AG04449 (cell line): ENCODE data around the gene IRAK1.

Experiments
- CTCF ChIA-PET: fragments of 350-600 bp; formaldehyde crosslinking; extraction: SDS; loops from one replicate; lab custom pipeline; 2021; ENCODE audit warnings: antibody characterized with exemption; lab: Yijun Ruan, JAX
- POLR2A ChIA-PET: fragments of 400-600, 350-600 bp; formaldehyde crosslinking; extraction: SDS; loops from one replicate; lab custom pipeline; 2020; ENCODE audit warnings: antibody characterized with exemption, inconsistent platforms; lab: Yijun Ruan, JAX
- DNase-seq: peaks from one replicate; pipeline ENCODE4 v3.0.0-alpha.2; 2010; ENCODE audit warnings: low read depth, low spot score
- H3K4me3 ChIP-seq: 2 replicates; pipeline ENCODE4 v1.5.1; 2011; ENCODE audit warnings: low read depth, mild to moderate bottlenecking, control low read depth, low read length
- TF ChIP-seq, protein P1 (sequence below): IDR thresholded peaks from one replicate; pipeline ENCODE4 v1.5.1; 2011; ENCODE audit warnings: mild to moderate bottlenecking, moderate library complexity, low read length, control low read depth, inconsistent platforms; ENCODE audit not compliant: insufficient read depth; ENCODE audit errors: missing control alignments

The IRAK1 gene

DNA sequence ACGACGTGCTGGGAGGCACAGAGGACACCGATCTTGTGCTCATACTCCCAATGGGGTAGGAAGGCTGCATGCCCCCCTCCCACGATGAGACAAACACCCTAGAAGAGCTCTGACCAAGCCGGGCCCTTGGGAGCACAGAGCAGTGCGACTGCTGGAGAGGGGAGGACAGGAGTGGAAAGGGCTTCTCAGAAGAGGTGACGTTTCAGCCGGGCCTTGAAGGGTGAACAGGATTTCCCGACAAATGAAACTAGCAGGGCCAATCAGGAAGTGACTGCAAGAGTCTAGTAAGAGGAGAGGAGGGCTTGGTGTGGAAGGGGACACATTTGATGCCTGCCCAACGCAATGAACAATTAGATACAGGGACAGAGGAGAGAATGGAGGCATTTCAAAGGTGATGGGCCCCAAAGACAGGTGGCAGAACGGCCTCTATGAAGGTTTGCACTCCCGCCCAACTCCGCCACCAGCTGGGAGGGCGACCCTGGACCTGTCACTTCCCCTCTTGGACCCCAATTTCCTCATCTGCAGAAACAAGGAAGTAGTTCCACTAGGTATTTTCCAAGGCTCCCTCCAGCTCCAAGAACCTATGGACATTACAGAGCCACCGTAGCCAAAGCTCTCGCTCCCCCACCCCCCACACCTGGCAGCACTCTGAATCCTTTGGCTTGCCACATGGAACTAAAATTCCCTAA is 52.0 kb downstream of the IRAK1 start:
- POLR2A ChIA-PET: interaction anchor here (0.8 to 0.9 kb wide), 2 partner anchors 21 to 404 kb away, joined by 3 read pairs; no protein-coding TSS in a partner anchor
- DNase-seq: no peak
- TF ChIP-seq, protein P1, sequence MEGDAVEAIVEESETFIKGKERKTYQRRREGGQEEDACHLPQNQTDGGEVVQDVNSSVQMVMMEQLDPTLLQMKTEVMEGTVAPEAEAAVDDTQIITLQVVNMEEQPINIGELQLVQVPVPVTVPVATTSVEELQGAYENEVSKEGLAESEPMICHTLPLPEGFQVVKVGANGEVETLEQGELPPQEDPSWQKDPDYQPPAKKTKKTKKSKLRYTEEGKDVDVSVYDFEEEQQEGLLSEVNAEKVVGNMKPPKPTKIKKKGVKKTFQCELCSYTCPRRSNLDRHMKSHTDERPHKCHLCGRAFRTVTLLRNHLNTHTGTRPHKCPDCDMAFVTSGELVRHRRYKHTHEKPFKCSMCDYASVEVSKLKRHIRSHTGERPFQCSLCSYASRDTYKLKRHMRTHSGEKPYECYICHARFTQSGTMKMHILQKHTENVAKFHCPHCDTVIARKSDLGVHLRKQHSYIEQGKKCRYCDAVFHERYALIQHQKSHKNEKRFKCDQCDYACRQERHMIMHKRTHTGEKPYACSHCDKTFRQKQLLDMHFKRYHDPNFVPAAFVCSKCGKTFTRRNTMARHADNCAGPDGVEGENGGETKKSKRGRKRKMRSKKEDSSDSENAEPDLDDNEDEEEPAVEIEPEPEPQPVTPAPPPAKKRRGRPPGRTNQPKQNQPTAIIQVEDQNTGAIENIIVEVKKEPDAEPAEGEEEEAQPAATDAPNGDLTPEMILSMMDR: no peak
- H3K4me3 ChIP-seq: peak overlapping the region; percentile 3; the same call in 1 of the 2 replicates
- CTCF ChIA-PET: interaction anchor here (0.8 to 9.0 kb wide), 5 partner anchors 17 to 212 kb away, joined by 3 to 99 read pairs (median 7); partner anchors contain the start of gene PLXNB3

DNA sequence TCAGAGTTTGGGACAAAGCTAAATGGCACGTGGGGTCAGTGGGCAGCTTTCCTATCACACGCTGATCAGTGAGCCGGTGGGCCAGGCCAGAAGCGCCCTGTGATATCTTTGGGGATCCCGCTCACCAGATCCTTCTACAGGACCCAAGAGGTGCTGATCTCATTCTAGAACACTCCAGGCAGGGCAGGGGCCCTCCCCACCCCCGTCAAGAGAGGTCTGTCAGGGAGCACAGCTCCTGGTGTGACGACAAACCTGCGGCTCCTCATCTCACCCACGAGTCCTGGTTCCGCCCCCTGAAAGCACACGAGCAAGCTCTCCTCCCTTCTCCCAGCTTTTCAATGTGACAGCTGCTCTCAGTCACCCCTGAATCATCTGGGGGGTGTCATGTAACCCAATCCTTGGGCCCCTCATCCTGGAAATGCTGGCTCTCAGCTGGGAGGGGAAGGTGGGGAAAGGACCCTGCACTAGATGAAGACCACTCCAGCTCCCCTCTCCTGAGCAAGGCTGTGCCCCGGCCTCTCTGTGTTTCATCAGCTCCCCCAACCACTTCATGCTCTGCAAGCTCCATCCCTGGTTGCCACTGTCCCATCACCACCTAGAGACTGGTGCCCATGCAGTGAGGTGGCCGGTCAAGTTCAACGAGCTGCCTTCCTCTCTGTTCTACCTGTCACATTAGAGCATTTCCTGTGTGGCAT is 52.7 kb downstream of the IRAK1 start:
- ChIA-PET CTCF (interaction anchor here (0.8 to 9.0 kb wide), 5 partner anchors 16 to 212 kb away, joined by 3 to 99 read pairs (median 3); no protein-coding TSS in a partner anchor), POLR2A (interaction anchor here (1.1 kb wide), 1 partner anchor 16 kb away, joined by 4 read pairs; no protein-coding TSS in a partner anchor)
- TF ChIP-seq, protein P1: no peak
- no peak overlapping the region for H3K4me3 ChIP-seq
- no peak for DNase-seq

DNA sequence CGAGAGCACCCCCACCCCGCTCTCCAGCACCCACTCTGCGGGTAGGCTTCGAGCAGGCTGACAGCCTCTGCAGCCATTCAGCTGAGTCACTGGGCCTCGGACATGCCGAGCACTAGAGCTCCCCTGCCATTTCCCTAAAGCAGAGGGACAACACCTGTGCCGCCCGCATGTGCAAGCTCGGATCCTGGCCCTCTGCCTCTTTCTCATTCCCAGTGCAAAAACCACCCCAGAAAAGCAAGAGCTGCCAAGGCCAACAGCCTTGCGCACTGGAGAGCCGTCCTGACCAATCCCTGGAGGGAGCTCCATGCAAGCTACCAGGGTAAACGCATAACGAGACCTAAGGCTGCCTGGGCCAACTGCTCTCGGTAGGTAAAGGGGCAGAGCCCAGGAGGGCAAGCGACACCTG is 53.4 kb downstream of the IRAK1 start:
- TF ChIP-seq, protein P1: no peak
- ChIA-PET CTCF (interaction anchor here (1.5 to 9.0 kb wide), 3 partner anchors 15 to 21 kb away, joined by 3 to 99 read pairs (median 7); no protein-coding TSS in a partner anchor), POLR2A (interaction anchor here (1.1 kb wide), 1 partner anchor 15 kb away, joined by 4 read pairs; no protein-coding TSS in a partner anchor)
- no peak for DNase-seq
- H3K4me3 ChIP-seq: no peak overlapping the region

DNA sequence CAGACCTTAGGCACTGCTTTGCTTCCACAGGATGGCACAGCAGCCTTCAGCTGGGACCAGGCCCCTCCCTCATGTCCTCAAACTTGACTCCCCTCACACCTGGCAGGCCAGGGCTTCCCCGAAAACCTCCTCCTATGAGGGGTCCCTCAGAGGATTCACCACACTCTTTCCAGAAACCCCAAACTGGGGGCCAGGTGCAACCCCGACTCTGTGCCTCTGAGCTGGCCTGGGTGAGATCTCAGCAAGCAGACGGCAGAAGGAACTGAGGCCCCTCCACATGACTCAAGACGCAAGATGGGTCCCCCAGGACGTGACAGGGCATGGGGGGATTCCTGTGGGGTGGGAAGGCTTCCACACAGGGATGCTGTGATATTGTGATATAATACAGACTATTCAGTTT is 54.3 kb downstream of the IRAK1 start:
- DNase-seq: no peak
- no peak overlapping the region for H3K4me3 ChIP-seq
- ChIA-PET POLR2A (no interaction called here), CTCF (interaction anchor here (1.5 to 9.0 kb wide), 2 partner anchors 14 to 20 kb away, joined by 3 to 99 read pairs; no protein-coding TSS in a partner anchor)
- TF ChIP-seq, protein P1: no peak

DNA sequence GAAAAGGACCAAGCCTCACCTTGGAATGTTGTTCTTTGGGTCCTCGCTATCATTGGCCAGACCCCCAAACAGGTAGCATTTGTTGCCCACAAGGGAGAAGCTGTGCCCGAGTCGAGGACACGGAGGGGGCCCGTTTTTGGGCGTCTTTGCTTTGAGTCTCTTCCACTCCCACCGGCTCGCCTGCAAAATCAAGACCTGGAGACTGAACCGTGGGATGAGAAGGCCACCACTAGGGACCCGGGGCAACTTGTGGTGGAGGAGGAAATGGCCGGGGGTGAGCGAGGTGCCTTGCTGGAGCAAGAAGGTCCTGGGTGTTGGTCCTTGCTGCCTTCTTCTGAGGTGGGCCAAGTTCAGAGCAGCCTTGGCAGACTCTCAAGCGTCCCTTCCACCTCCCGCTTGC is 55.6 kb downstream of the IRAK1 start:
- CTCF ChIA-PET: interaction anchor here (0.9 to 9.0 kb wide), 2 partner anchors 13 to 17 kb away, joined by 4 to 99 read pairs; no protein-coding TSS in a partner anchor
- H3K4me3 ChIP-seq: no peak overlapping the region
- POLR2A ChIA-PET: no interaction called here
- DNase-seq: no peak
- TF ChIP-seq, protein P1: no peak

DNA sequence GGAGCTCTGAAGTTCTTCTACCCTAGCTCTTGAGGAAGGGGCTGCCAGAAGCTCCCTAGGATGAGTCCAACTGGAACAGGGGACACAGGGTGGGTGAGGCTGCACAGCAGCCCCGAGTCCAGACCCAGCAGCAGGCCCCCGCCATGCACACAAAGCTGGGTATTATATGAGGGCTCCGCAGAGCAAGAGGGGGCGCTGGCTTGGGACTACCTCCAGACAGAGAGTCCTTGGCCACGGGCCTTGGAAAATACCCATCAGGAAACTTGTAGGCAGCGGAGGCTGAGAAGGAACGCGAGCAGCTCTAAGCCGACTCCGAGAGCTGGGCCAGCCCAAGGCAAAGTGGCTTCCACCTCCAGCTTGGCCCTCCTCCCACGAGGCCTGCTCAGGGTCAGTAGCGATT is 56.2 kb downstream of the IRAK1 start:
- no peak for DNase-seq
- ChIA-PET POLR2A (no interaction called here), CTCF (interaction anchor here (0.9 to 9.0 kb wide), 2 partner anchors 13 to 17 kb away, joined by 4 to 99 read pairs; no protein-coding TSS in a partner anchor)
- no peak overlapping the region for H3K4me3 ChIP-seq
- TF ChIP-seq, protein P1: no peak
